Measurements from ENCODE around the gene NR1H2.

- no peak for TF ChIP-seq EZH2 (IDR thresholded peaks at IDR 0.05; ENCODE audit: insufficient read depth, poor library complexity, severe bottlenecking)
- no peak for TF ChIP-seq EZH2phosphoT487 (IDR thresholded peaks at IDR 0.05; ENCODE audit: insufficient read depth, low read depth)
Observed at GRCh38 chr19:50384685-50385535, 8.7 kb downstream of the NR1H2 start.

Data from GM23248 (cell line).